GM18519 (cell line): ENCODE data around the gene EML1.
A peak's percentile ranks its signal among the peaks of the same experiment; 100 is the strongest.

Source experiments
- ATAC-seq: cut with Tn5 transposase; IDR thresholded peaks from one replicate; pipeline ENCODE4 v1.9.1; 2021; ENCODE audit warnings: mild to moderate bottlenecking, moderate library complexity; ENCODE audit not compliant: unreplicated experiment, low FRiP score

EML1 gene

DNA sequence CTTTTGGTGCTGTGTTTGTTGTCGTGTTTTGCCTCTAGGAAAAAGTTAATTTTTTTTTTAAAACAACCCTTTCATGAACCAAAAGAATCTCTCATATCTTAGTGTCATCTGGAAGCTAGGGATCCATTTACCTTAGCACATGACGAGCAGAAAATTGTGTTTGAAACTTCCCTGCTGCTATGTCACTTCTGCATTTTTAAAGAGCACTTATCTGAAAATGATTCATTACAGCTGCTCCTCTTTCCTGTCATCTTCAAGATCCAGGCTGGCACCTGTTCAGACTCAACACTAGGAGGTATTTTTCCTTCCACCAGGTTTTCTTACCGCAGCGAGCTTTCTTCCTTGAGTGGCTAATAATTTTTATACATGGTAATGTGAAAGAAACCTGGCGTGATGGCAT is 67.0 kb downstream of the EML1 start:
- ATAC-seq, result no peak

DNA sequence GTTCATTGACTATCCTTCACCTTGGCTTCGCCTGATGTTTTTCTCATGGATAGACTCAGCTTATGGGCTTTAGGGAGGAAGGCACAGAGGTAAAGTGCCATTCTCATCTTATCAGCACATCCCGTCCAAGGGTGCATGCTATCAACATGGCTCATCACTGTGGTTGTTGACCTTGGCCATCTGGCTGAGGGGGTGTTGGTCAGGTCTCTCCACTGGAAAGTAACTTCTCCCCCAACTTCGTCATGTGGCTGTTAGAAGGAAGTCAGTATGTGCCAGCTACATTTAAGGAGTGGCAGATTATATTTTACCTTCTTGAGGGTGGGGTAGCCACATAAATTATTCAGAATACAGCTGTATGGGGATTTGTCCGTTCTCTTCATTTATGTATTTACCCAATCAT is 68.9 kb downstream of the EML1 start:
- no peak for ATAC-seq

DNA sequence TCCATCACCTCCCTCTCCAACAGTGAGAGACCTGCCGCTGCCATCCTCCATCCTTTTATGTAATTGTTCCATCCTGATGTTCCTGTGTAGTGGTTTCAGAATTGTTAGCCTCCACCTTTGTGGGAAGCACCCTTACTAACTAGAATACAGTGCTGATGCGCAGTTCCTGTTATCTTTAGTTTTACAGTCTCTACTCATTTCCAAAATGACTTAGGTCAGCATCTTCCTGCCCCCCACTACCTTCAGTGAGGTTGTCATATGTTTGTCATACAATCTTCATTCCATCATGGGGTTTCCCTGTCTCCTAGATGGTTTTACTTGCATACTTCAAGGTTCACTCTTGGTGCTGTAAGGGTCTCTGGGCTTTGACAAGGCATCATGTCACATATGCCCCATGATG is 69.8 kb downstream of the EML1 start:
- no peak for ATAC-seq

DNA sequence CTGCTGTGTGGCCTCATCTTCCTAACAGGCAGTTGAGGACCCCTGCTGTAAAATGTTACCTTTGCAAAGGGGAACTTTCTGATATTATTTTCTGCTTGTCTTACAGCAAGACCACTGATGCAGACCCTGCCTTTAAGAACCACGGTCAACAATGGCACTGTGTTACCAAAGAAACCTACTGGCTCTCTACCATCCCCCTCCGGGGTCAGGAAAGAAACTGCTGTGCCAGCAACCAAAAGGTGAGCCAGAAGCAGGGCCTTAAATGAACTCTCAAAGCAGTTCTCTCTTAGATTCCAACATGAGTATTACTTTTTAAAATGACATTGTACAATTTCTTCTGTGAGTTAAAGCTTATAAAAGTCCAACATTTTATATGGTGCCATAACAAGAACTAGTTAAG is 72.2 kb downstream of the EML1 start:
- no peak for ATAC-seq

DNA sequence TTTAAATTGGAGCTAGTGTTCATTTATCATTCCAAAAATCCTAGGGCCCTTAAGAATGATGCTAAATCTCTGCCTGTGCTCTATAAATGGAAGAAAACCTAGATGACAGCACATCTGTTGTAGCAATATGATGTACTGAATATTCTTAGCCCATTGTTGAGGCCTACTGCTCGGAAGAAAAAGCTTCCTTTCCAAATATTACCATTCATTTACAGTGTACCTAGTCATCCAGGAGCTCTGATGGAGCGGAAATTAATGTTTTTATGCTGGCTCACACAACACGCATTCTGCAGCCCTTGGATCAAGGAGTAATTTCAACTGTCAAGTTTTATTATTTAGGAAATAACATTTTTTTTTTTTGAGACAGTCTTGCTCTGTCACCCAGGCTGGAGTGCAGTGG is 77.4 kb downstream of the EML1 start:
- ATAC-seq, result no peak

DNA sequence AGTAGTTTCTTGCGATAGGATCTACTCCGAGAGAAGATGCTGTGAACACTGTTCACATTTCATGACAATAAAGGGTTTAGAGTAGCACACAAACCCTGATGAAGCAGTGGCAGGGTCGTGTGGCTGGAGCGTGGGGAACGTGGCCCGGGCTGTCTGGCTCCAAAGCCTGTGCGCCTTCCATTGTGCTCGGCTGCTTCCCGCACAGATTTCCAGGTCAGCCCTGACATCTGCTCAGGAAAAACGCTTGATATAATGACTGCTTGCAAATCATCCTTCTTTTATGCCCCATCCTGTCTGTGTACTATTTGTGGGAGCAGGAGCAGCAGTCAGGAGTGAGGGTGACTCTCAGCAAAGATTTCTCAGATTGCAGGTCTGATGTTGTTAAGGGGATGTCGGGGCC is 78.6 kb downstream of the EML1 start:
- no peak for ATAC-seq

DNA sequence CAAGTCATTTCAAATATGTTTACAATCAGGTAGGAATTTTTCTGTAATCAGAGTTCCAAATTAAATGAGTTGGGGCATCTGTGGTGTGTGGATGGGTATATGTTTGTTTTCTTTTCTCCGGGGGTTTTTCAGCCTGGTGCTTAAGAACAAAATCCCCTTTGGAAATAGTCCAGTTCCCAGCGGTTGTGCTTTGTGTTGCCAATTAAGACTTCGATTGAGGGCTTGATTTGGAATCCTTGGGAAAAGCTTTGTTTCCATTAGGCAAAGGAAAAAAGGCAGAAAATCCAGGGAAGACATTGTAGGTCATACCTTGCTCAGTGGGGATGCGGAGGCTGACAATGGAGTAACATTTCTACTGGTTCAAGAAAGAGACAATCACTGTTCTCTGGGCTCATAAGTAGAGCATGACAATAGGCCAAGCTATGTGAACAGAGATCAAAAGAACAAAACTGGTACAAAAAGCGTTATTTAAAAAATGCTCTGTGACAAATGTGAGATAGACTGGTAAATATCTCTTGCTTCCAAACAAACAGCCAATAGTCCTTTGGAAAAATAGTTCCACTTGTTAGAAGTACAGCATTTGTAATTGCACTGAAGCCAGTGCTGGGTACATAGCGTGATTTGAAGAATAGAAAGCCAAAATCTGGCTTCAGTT is 79.7 kb downstream of the EML1 start:
- ATAC-seq, result no peak

DNA sequence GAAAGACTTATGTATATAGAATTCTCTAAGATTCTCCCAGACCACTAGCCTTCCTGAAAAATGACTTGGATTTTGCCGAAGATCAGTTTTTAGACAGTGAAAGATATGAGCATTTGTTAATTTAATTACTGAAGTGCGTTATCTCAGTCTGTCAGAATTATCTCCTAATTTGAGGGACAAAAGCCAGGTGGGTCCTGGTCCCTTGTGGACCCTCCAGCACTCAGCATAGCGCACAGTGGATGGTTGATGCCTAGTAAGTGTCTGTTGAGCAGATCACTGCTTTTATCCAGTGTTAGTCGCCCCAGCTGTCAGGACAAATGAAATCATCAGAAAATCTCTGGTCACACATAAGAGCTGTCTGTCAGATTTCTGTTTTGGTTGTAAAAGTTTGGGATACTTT is 80.4 kb downstream of the EML1 start:
- ATAC-seq, result no peak

DNA sequence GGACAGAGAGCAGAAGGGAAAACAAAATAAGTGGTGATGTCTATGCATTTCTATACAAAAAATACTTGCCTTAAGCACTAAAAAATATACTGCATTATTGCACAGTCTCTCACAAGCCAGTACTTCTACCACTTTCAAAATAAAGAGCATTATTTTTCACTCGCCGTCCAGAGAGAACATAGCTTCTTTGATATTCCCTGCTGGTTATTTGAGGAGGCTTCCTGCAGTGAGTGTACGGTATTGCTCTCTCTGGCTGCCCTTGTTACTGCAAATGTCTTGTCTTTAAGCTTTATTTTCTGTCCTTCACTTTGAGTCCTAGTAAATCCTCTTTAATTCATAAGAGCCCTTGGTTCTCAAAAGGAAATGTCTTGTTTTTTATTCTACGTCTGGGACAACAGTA is 81.1 kb downstream of the EML1 start:
- ATAC-seq, result no peak

DNA sequence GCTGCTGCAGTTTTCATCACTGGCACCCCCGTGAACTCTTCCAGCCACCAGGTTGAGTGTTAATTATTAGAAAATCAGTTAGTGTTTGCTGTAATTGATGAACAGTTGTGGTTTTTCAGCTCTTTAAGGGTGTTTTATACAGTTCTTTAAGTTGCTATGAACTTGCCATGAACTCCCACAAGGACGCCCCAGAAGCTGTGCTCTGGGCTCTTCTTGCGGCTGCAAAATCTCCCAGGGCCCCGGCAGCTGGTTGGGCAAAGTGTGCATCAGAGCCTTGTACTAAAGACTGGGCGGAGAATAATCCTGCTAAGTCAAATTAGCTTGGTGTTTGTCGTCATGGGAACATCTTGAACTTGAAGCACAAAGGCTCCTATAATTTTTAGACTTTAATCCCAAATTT is 82.2 kb downstream of the EML1 start:
- ATAC-seq, result no peak

DNA sequence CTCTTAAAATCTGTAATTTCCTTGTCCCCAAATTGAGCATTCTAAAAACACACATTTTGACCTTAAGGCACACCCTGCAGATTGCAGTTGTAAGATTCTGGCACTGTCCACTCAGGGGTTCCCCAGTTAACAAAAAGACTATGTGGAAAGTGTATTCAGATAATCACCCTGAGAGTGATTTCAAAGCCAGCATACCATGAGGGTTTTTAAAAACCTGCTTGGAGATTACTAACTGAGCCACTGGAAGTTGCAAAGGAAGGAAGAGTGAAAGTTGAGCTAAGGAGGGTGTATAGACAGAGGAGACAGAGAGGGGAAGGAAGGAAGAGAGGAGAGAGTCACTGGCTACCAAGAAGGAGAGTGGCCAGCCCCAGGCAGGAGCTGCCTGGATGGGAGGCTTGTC is 82.6 kb downstream of the EML1 start:
- no peak for ATAC-seq

DNA sequence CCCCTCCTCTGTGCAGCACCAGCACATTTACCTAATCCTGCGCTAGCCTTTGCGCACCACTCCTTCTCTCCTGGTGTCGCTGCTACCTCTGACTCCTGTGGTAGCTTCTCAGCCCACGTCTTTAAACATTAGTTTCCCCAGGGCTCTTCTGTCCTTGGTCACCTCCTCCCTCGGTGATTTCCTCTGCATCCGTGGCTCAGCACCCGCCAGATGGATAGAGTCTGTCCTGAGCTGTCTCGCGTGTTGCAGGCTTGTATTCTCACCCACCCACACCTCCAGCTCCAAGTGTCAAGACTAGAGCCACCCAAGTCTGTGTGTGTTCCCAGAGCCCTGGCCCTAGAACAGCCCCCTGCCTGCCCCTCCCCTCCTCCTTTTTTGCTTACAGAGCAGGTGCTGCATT is 83.2 kb downstream of the EML1 start:
- ATAC-seq, result no peak

DNA sequence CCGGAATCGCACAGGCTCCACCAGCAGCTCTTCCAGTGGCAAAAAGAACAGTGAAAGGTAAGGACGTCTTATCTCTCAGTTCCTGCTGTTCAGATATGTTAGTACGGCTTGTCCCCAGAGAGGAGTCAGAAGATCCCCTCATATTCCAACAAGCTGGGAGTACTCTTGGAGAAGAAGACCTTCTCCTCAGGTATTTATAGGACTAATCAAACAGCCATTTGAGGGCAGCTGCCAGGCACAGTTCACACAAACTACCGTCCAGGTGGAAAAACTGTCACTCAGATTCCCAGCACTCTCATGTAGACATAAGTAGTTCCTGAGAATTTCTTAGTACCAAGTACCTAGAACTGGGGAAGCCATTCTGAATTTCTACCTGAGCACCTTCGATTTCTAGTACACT is 85.3 kb downstream of the EML1 start:
- no peak for ATAC-seq

DNA sequence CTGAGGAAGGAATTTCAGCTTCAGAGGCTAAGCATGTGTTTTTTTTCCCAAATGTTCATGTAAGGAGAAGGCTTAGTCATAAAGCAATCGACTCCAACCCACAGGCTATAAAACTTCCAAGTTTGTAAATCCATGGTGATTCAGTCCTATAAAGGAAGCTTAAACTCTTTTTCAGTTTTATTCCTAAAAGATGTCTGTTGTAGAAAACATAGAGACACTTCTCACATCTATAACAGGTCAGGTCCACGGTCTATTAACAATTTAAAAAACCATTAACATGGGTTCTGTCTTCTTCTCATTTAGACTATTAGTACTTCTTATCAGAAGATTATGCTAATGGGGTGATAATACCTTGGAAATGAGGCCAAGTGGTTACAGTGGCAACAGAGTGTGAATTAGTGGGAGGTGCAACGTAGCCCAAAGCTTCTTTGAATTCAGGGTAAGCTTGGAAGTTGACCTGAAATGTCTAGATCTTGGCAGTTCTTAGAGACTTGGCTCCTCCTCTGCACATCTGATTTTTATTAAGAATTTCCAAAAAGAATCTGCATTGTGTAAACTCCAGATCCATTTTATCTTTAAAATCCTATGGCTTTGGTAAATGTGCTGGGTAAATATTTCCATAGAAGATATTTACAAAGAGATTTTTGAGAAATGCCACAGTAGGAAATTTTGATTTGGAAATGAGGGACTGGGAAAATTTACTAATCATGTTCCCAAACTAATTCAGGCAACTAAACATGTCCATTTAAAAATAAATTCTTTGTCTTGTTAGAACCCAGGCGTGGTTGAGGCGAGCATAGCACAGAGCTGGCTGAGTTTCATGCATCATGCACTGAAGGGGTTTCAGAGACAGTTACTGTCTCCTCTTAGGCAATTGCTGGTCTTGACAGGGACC is 86.4 kb downstream of the EML1 start:
- no peak for ATAC-seq

DNA sequence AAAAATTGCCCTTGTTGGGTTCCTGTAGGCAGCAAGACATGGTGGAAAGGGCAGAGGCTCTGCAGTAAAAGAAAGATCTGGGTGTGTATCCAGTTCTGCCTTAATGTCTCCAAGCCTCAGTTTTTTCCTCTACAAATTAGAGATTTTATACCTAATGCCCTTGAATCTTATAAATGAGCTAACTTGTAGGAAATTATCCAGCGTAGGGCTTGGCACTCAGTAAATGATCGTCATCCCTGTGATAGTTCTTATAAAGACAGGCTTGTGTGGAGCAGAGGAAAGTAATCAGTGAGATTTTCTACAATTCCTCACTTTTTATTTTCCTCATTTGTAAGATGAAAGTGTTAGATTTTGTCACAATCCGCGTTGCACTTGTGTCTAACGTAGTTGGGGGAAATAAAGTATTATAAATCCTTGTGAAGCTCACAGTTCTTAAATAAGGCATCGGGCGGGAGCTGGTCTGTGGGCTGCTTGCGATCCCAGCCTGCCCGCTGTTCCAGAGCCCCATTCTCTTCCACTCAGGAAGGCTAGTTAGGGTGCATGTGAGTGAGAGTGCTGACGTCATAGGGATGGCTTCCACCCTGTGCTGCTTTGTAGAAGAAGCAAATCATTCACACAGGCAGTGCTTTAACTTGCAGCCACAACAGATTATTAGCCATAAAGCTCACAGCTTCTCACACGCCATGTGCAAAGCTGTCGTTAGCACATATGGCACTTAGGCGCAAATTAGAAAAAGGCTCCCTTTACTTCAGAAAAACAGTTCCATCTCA is 87.6 kb downstream of the EML1 start:
- no peak for ATAC-seq

DNA sequence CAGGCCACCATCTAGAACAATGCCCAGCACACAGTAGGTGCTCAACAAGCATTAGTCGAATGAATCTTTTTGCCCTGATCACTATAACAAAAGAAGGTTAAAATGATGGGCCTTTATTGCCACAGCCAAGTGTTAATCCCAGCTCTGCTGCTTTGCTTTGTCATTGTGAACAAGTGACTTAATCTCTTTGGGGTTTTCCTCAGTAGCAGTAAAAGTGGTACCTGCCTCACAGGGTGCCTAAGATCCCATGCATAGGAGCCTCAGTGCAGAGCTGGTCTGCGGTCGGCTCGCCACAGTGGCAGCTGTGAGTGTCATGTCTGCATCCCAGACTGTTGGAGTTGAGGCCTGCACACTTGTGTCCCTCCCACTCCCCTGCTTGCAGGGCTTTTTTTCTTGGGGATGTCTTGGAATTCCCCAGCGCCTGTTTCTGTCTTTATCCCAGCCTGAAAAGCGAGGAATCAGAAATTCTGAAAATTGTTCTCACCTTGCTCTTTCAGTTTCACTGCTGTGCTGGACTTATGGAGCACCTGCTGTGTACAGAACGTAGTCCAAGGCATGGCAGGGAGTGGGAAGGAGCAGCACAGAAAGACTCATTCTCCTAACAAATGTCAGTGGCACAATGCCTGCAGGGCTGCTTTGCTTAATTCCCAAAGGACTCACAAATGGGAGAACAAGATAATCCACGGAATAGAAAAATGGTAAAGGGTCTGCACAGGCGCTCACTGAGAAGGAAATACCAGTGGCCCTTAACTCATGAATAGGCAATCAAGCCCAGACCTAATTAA is 90.8 kb downstream of the EML1 start:
- no peak for ATAC-seq

DNA sequence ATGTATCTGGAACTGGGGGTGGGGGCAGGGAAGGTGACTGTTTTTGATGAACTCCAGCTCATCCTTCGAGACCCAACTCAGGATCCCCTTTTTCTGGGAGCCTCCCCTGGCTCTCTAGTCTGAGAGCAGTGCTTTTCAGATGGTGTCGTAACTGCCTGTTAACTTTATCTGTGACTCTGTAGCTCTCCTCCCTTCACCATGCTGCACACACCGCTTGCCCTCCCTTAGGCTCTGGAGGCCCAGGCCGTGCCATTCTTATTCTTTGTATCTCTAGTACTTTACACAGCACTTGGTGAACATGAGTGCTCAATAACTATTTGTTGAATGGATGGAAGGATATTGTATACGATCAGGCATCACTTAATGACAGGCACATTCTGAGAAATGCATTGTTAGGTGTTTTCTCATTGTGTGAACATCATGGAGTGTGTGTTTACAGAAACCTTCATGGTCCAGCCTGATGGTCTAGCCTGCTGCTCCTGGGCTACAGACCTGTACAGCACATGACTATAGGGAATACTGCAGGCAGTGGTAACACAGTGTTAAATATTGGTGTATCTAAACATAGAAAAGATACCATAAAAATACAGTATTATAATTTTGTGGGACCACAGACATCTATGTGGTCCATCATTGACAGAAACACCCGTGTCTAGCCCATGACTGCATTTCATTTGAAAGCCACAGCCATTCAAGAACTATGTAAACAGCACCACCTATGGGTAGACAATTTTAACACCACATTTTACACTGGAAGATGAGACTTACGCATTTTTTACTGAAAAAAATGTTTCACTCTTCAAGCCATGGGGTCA is 91.8 kb downstream of the EML1 start:
- ATAC-seq, result peak; percentile 68

DNA sequence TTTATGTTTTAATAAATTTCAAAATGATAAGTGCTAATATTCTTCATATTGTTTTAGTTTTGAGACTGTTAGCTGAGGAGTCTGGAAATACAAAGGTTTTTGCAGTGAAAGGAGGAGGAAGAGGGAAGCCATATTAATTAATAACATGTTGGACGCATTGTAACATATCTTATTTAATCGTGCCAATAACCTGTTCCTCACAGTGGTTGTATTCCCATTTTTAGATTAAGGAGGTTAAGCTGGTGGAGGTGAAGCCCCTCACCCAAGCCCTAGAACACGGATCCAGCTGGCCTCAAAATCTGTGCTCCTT is 92.4 kb downstream of the EML1 start:
- ATAC-seq, result no peak

DNA sequence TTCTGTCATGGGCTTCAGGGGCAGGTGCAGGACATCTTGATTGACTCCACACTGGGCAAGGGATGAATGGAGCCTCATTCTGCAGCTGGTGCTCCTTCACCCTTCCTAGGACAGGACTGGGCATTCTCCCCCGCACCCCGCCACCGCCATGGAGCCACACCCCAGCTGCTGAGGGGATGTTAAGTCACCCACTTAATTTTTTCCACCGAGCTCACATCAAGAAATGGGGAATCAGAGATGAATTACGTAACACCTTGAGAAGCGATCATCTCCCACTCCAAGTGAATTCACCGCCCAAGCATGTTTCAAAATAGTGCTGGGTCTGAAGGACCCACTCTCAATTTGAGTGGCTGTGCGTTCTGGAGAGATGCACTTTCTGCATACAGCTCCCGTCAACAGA is 94.2 kb downstream of the EML1 start:
- no peak for ATAC-seq

DNA sequence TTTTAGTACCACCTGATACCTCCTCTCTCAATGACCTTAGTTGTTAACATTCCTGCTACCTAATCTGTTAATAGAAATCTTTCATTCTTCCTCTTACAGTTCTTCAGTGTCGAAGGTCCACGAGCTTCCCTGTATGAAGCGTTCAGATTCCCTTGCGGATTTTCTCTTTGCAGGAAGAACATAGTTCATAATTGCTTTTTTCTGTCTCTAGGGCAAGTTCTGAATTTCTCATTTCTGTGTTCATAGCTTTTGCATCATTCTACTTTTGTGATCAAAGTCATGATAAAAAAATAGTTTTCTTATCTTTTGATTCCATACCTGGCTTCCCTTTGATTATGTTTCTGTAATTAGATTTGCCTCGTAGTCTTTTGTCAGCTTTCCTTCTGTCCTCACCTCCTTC is 94.9 kb downstream of the EML1 start:
- ATAC-seq, result no peak
